Liver (tissue), 9 donors: Measurements from ENCODE around the gene CEP95. TPM values are rescaled to one million over a fixed set of nuclear protein-coding genes. Genes with fewer than 3 reads are reported as not detected.
A peak's percentile ranks its signal among the peaks of the same experiment; 100 is the strongest.

Experiments
- DNase-seq: peaks from one replicate; pipeline ENCODE4 v3.0.0-alpha.2; 2017; ENCODE audit warnings: low spot score
- H3K27ac ChIP-seq, 2 donors: one replicate each; pipeline ENCODE4 v1.7.0; 2013; ENCODE audit warnings: inconsistent platforms in 2 of 2, low read length in 2 of 2, control low read depth in 1 of 2, low read depth in 1 of 2, mild to moderate bottlenecking in 1 of 2
- H3K27me3 ChIP-seq, 4 donors: one replicate each; pipeline versions ENCODE4 v1.6.1 to v1.7.0; 2013; ENCODE audit warnings: low read length in 3 of 4, inconsistent platforms in 1 of 4, mild to moderate bottlenecking in 1 of 4, moderate library complexity in 1 of 4; ENCODE audit not compliant: control insufficient read depth in 4 of 4, insufficient read depth in 4 of 4
- H3K36me3 ChIP-seq, 4 donors: one replicate each; pipeline versions ENCODE4 v1.6.1 to v1.7.0; 2013; ENCODE audit warnings: low read length in 3 of 4, mild to moderate bottlenecking in 3 of 4, low read depth in 1 of 4, moderate library complexity in 1 of 4; ENCODE audit not compliant: control insufficient read depth in 4 of 4, insufficient read depth in 3 of 4
- H3K4me1 ChIP-seq, 4 donors: one replicate each; pipeline versions ENCODE4 v1.6.1 to v1.7.0; 2013; ENCODE audit warnings: low read length in 3 of 4, mild to moderate bottlenecking in 3 of 4, moderate library complexity in 1 of 4; ENCODE audit not compliant: control insufficient read depth in 4 of 4, insufficient read depth in 4 of 4
- H3K4me3 ChIP-seq, 3 donors: one replicate each; pipeline versions ENCODE4 v1.6.1 to v1.7.0; 2013; ENCODE audit warnings: low read length in 3 of 3, control low read depth in 1 of 3, low read depth in 1 of 3, mild to moderate bottlenecking in 1 of 3
- H3K9ac ChIP-seq, 2 donors: one replicate each; pipeline ENCODE4 v1.7.0; 2013; ENCODE audit warnings: low read length in 2 of 2, mild to moderate bottlenecking in 2 of 2, moderate library complexity in 2 of 2, control low read depth in 1 of 2, low read depth in 1 of 2
- H3K9me3 ChIP-seq, 4 donors: one replicate each; pipeline versions ENCODE4 v1.6.1 to v1.7.0; 2013; ENCODE audit warnings: low read length in 3 of 4; ENCODE audit not compliant: control insufficient read depth in 4 of 4
- ATF3 ChIP-seq: IDR thresholded peaks from 2 replicates; pipeline ENCODE4 v1.6.1; 2016; ENCODE audit warnings: antibody characterized with exemption
- CTCF ChIP-seq: fragments of 150-350 bp; IDR thresholded peaks from 2 replicates; pipeline ENCODE4 v1.5.1; 2017; ENCODE audit warnings: improper control_type of control experiment, low read depth, low read length; ENCODE audit not compliant: missing input control
- EGR1 ChIP-seq, 2 donors: IDR thresholded peaks; 2 replicates each; pipeline ENCODE4 v1.6.1; 2016 to 2018; ENCODE audit warnings: antibody characterized with exemption in 2 of 2, low read depth in 2 of 2
- FOXA1 ChIP-seq: IDR thresholded peaks from 2 replicates; pipeline ENCODE4 v1.6.1; 2016; ENCODE audit warnings: antibody characterized with exemption
- FOXA2 ChIP-seq: IDR thresholded peaks from 2 replicates; pipeline ENCODE4 v1.6.1; 2016; ENCODE audit warnings: antibody characterized with exemption
- GABPA ChIP-seq, 2 donors: IDR thresholded peaks in 1 of 2; conservative IDR thresholded peaks in 1 of 2; 2 replicates each; pipeline ENCODE4 v1.6.1; 2016; ENCODE audit warnings: antibody characterized with exemption in 2 of 2, mild to moderate bottlenecking in 1 of 2, moderate library complexity in 1 of 2
- HNF4A ChIP-seq, 2 donors: conservative IDR thresholded peaks; 2 replicates each; pipeline ENCODE4 v1.6.1; 2016; ENCODE audit warnings: antibody characterized with exemption in 2 of 2, mild to moderate bottlenecking in 2 of 2
- HNF4G ChIP-seq: IDR thresholded peaks from 2 replicates; pipeline ENCODE4 v1.6.1; 2016; ENCODE audit warnings: antibody characterized with exemption
- JUND ChIP-seq, 2 donors: IDR thresholded peaks; 2 replicates each; pipeline ENCODE4 v1.6.1; 2016; ENCODE audit warnings: antibody characterized with exemption in 2 of 2
- RAD21 ChIP-seq, 2 donors: IDR thresholded peaks; 2 replicates each; pipeline ENCODE4 v1.6.1; 2016; ENCODE audit warnings: antibody characterized with exemption in 2 of 2, mild to moderate bottlenecking in 2 of 2
- REST ChIP-seq: IDR thresholded peaks from 2 replicates; pipeline ENCODE4 v1.6.1; 2016; ENCODE audit warnings: antibody characterized with exemption, mild to moderate bottlenecking
- RXRA ChIP-seq, 2 donors: IDR thresholded peaks; 2 replicates each; pipeline ENCODE4 v1.6.1; 2017 to 2018; ENCODE audit warnings: antibody characterized with exemption in 2 of 2, mild to moderate bottlenecking in 1 of 2
- SP1 ChIP-seq: IDR thresholded peaks from 2 replicates; pipeline ENCODE4 v1.6.1; 2018; ENCODE audit warnings: antibody characterized with exemption, mild to moderate bottlenecking
- TAF1 ChIP-seq: conservative IDR thresholded peaks from 2 replicates; pipeline ENCODE4 v1.6.1; 2016; ENCODE audit warnings: antibody characterized with exemption, mild to moderate bottlenecking
- YY1 ChIP-seq: IDR thresholded peaks from 2 replicates; pipeline ENCODE4 v1.6.1; 2016; ENCODE audit warnings: antibody characterized with exemption, mild to moderate bottlenecking
- ZBTB33 ChIP-seq: IDR thresholded peaks from 2 replicates; pipeline ENCODE4 v1.6.1; 2016; ENCODE audit warnings: antibody characterized with exemption
- WGBS: extraction: QIAGEN DNeasy Blood & Tissue Kit; methylation state at CpG from one replicate; pipeline ENCODE4 v1.1.7; 2013; 5-methylcytosine and 5-hydroxymethylcytosine counted together
- polyA plus RNA-seq, 2 donors: library from polyadenylated mRNA; stranded (reverse) in 1 of 2; unstranded in 1 of 2; fragments of 200-250 nt in 1 of 2; fragments of >200 nt in 1 of 2; fragmentation: Nextera tagmentation in 1 of 2; extraction: Ambion mirVana in 1 of 2; gene quantifications; one replicate each; pipeline versions ENCODE4 v1.2.1 to v1.2.3, GENCODE V29; 2013 to 2015
- total RNA-seq, 2 donors: library from RNA; depleted of rRNA; stranded (reverse); fragments of >200 nt; gene quantifications; one replicate each; pipeline ENCODE4 v1.2.3, GENCODE V29; 2014
- donor health status: healthy.
- donor health status: healthy.
- donor health status: healthy.
- donor health status: healthy.
- donor health status: healthy.

Gene CEP95
- total and polyA plus RNA-seq, 4 donors = 5.3 to 23.3 (median 11.0) TPM

GRCh38 chr17:64496348-64496785 lies 10.4 kb upstream of the CEP95 start:
- H3K27ac ChIP-seq = peak overlapping the region; percentile 83 to 90

More at GRCh38 chr17:64496348-64496785, 10.4 kb upstream of the CEP95 start:
- Histone ChIP-seq H3K9me3 (no peaks in the 10 kb centered on the region), H3K9ac (peak overlapping the region; percentile 4 to 36), H3K4me3 (peak overlapping the region; percentile 88 to 94 (median 93)), H3K36me3 (peaks cover 8 to 36% (median 30%) of the 10 kb centered on the region in 4 donors), H3K4me1 (peaks cover 8 to 49% (median 36%) of the 10 kb centered on the region in 4 donors), H3K27me3 (no peaks in the 10 kb centered on the region)
- DNase-seq = no peak
- no peak for TF ChIP-seq ZBTB33
- no peak for TF ChIP-seq FOXA1
- no peak for TF ChIP-seq FOXA2
- no peak for TF ChIP-seq JUND (IDR thresholded peaks at IDR 0.05)
- TF ChIP-seq TAF1 = no peak
- TF ChIP-seq ATF3 = no peak
- no peak for TF ChIP-seq HNF4A (conservative IDR thresholded peaks at IDR 0.05)
- no peak for TF ChIP-seq CTCF
- no peak for TF ChIP-seq RXRA (IDR thresholded peaks at IDR 0.05)
- no peak for TF ChIP-seq YY1
- TF ChIP-seq RAD21 (IDR thresholded peaks at IDR 0.05) = no peak
- TF ChIP-seq SP1 = no peak
- no peak for TF ChIP-seq HNF4G
- TF ChIP-seq EGR1 (IDR thresholded peaks at IDR 0.05; ENCODE audit: low read depth in 2 of 2) = no peak
- TF ChIP-seq GABPA (IDR thresholded peaks at IDR 0.05 in 1 of 2, conservative IDR thresholded peaks at IDR 0.05 in 1 of 2) = no peak
- no peak for TF ChIP-seq REST
- WGBS = 1% methylated on average over 20 of the region's 20 CpGs
